GM19463 (cell line): Measurements from ENCODE around the gene CLMN.
"Not testable (repeated sequence)": the region's sequence is repeated elsewhere in the genome, so short reads cannot be mapped to it uniquely, and the experiment has no call there.

Experiments used
- ATAC-seq: cut with Tn5 transposase; IDR thresholded peaks from one replicate; pipeline ENCODE4 v1.9.1; 2021; ENCODE audit warnings: mild to moderate bottlenecking, moderate library complexity; ENCODE audit not compliant: unreplicated experiment

CLMN gene

GRCh38 chr14:95142208-95142607 lies 177.5 kb downstream of the CLMN start:
- no peak for ATAC-seq

DNA sequence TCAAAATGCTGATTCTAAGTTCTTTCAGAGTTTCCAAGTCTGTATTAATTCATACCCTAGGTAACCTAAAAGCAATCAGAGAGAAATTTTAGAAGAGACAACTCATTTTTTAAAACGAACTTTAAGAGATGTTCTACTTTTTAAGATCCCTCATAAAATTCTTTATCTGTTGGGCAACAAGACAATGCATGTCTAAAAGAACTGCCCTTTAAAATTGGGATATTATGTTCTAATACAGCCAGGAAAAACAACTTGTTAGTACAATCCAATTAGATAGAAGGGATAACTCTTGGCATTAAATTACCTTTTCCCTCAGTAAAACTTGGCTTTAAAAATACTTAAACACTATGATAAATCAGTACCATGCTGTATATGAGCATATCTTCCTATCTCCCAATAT lies 178.0 kb downstream of the CLMN start:
- no peak for ATAC-seq

DNA sequence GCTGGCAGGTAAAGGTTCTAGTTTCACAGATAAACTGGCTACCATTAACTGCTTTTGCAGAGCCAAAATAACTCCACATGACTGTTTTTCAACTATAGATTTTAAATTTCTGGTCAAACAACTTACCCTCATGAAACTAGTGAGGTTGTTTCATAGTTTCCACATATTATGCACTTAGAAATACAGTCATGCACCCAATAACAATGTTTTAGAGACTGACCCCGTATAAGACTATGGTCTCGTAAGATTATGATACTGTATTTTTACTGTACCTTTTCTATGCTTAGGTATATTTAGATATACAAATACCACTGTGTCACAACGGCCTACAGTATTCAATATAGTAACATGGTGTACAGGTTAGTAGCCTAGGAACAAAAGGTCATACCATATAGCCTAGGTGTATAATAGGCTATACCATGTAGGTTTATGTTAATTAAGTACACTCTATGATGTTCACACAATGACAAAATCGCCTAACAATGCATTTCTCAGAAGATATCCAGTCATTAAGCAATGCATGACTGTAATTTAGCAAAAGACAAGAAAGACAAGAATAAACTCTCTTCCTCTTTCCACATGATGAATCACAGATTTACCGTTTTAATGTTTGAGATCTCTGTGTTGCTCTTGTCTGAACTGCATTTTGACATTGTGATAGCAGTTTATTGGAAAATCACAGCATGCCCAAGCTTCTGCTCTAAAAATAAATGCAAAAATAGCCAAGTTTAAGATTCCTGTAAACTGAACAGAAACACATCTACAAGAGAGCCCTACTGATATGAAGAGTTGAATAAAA lies 179.4 kb downstream of the CLMN start:
- ATAC-seq = no peak

- ATAC-seq = no peak
Observed at GRCh38 chr14:95138876-95139275, 180.8 kb downstream of the CLMN start.

DNA sequence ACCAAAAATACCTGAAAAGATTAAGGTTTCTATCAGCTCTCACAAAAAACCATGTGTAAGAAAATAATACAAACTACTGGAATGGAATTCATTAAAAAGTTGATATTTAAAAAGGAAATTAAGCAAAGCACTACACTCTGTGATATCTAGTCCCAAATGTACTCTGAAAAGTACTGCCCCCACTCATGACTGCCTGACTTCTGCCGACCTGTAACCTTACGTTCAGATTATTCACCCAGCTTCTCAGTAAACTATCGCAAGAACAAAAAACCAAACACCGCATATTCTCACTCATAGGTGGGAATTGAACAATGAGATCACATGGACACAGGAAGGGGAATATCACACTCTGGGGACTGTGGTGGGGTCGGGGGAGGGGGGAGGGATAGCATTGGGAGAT lies 181.3 kb downstream of the CLMN start:
- ATAC-seq = not testable (repeated sequence)

DNA sequence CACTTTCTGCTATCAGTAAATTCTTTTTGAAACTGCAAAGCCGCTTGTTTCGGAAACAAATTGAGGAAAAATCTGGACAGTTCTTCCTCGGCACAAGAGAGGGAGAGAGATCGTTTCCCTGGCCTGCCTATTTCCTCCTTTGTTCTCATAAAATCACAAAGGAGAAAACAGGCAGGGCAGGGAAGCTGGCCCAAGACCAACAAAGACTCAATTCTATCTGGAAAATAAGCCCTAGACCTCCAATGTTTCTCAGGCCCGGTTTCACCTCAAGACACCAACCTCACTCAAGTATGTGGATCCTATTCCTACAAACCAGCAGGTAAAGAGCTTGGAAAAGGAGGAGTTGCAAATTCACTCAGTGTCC lies 181.9 kb downstream of the CLMN start:
- ATAC-seq = no peak

DNA sequence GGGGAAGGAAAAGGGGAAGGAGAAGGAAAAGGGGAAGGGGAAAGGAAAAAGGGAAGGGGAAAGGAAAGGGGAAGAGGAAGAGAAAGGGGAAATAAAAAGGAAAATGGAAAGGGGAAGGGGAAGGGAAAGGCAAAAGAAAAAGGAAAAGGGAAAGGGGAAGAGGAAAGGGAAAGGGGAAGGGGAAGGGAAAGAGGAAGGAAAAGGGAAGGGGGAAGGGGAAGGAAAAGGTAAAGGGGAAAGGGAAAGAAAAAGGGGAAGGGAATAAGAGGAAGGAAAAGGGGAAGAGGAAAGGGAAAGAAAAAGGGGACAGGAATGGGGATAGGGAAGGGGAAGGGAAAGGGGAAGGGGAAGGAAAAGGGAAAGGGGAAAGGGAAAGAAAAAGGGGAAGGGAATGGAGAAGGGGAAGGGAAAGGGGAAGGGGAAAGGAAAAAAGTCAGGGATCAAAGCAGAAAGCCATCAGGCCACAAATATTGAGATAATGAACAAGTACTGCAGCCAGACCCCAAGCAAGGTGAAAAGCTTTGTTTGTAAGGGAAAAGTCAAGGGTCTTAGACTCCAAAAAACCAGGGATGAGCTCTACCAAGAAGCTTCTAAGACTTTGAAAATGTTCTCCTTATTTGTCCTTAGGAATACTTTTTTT lies 182.4 kb downstream of the CLMN start:
- ATAC-seq = no peak

- no peak for ATAC-seq
Observed at GRCh38 chr14:95136631-95137030, 183.1 kb downstream of the CLMN start.

DNA sequence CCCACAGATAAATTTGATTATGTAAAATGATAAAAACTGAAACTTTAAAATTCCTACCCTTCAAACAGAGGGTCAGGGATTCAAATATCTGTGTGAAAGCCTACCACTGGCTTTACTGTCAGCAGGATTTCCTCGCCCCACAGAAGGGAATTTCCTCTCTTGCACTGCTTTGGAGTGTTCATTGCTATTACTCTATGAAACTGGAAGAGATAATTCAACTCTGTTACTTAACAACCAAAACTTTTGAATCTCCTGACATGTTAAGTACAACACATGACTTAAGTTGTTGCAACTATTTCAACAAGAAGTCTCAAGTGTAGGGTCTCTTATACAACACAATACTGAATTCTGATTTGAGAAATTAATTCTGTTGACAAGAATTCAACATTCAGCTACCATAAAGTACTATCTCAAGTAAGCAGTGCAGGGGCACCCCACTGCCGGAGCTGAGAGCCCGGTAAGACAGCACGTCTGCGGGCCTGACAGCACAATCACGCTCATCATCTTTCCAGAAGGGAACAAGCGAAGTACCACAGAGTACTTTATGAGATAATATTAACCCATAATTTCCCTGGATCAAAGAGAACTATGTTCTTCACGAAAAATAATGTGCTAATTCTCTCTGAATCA lies 185.3 kb downstream of the CLMN start:
- ATAC-seq = peak; percentile 71

- ATAC-seq = no peak
Observed at GRCh38 chr14:95133282-95133681, 186.4 kb downstream of the CLMN start.

- no peak for ATAC-seq
Observed at GRCh38 chr14:95132760-95133159, 186.9 kb downstream of the CLMN start.
